Stimulated activated naive CD8-positive, alpha-beta T cell treated with anti-CD3 and anti-CD28 coated beads, Interleukin-15, amount 100 ng/mL, for 72 hours (primary cell): ENCODE measurements around the gene LYST.
A peak's percentile ranks its signal among the peaks of the same experiment; 100 is the strongest.

Source experiments
- ATAC-seq: fragments of 150-1000 bp; cut with Tn5 transposase; 2 replicates; pipeline ENCODE4 v1.10.0; 2021; ENCODE audit warnings: mild to moderate bottlenecking, moderate library complexity
- DNase-seq, 2 donors: peaks; one replicate each; pipeline ENCODE4 v3.0.0; 2021 to 2022
- H3K27ac Mint-ChIP-seq, 2 donors: one replicate each; pipeline ENCODE4 v1.8.0; 2022; ENCODE audit warnings: mild to moderate bottlenecking in 2 of 2, mixed read lengths in 2 of 2, moderate library complexity in 2 of 2
- H3K27me3 Mint-ChIP-seq: one replicate; pipeline ENCODE4 v1.8.0; 2022; ENCODE audit warnings: mixed read lengths
- H3K4me1 Mint-ChIP-seq: one replicate; pipeline ENCODE4 v1.8.0; 2022; ENCODE audit warnings: mild to moderate bottlenecking, mixed read lengths
- H3K4me3 Mint-ChIP-seq, 2 donors: one replicate each; pipeline ENCODE4 v1.8.0; 2022; ENCODE audit warnings: mild to moderate bottlenecking in 2 of 2, mixed read lengths in 2 of 2, moderate library complexity in 1 of 2
- H3K9me3 Mint-ChIP-seq, 2 donors: one replicate each; pipeline ENCODE4 v1.8.0; 2022; ENCODE audit warnings: mixed read lengths in 2 of 2

The LYST gene

GRCh38 chr1:235826102-235826854, 40.4 kb downstream of the LYST start:
- Mint-ChIP-seq H3K4me3 (no peak overlapping the region), H3K9me3 (peaks cover 0 to 4% of the 10 kb centered on the region in 2 donors), H3K27me3 (no peaks in the 10 kb centered on the region), H3K4me1 (peaks cover 4% of the 10 kb centered on the region), H3K27ac (no peak overlapping the region)
- ATAC-seq, result no peak
- DNase-seq, result no peak

- H3K27me3 Mint-ChIP-seq, result no peaks in the 10 kb centered on the region
- H3K9me3 Mint-ChIP-seq, result peaks cover 0 to 4% of the 10 kb centered on the region in 2 donors
Observed at GRCh38 chr1:235825229-235825628, 41.5 kb downstream of the LYST start.

GRCh38 chr1:235823684-235824083, 43.0 kb downstream of the LYST start:
- Mint-ChIP-seq H3K9me3 (peaks cover 0 to 4% of the 10 kb centered on the region in 2 donors), H3K4me1 (peaks cover 10% of the 10 kb centered on the region), H3K4me3 (no peak overlapping the region), H3K27ac (no peak overlapping the region), H3K27me3 (no peaks in the 10 kb centered on the region)
- no peak for DNase-seq
- ATAC-seq, result no peak

More at GRCh38 chr1:235825229-235825628, 41.5 kb downstream of the LYST start:
- Mint-ChIP-seq H3K4me3 (no peak overlapping the region), H3K27ac (no peak overlapping the region), H3K4me1 (no peaks in the 10 kb centered on the region)
- DNase-seq, result no peak
- ATAC-seq, result no peak

GRCh38 chr1:235822685-235823084, 44.0 kb downstream of the LYST start:
- Mint-ChIP-seq H3K27me3 (no peaks in the 10 kb centered on the region), H3K9me3 (peaks cover 0 to 4% of the 10 kb centered on the region in 2 donors), H3K4me3 (no peak overlapping the region), H3K4me1 (peaks cover 13% of the 10 kb centered on the region), H3K27ac (no peak overlapping the region)
- DNase-seq (no peak), ATAC-seq (no peak)

- H3K4me1 Mint-ChIP-seq, result peaks cover 23% of the 10 kb centered on the region
- no peak overlapping the region for H3K4me3 Mint-ChIP-seq
- ATAC-seq, result no peak
- no peak overlapping the region for H3K27ac Mint-ChIP-seq
- peaks cover 0 to 4% of the 10 kb centered on the region in 2 donors for H3K9me3 Mint-ChIP-seq
- no peaks in the 10 kb centered on the region for H3K27me3 Mint-ChIP-seq
- DNase-seq, result no peak
Observed at GRCh38 chr1:235821361-235821981, 45.2 kb downstream of the LYST start.

GRCh38 chr1:235820061-235820460, 46.6 kb downstream of the LYST start:
- ATAC-seq (no peak), DNase-seq (no peak)
- H3K9me3 Mint-ChIP-seq, result peaks cover 0 to 4% of the 10 kb centered on the region in 2 donors
- peaks cover 23% of the 10 kb centered on the region for H3K4me1 Mint-ChIP-seq
- H3K27ac Mint-ChIP-seq, result no peak overlapping the region
- H3K27me3 Mint-ChIP-seq, result no peaks in the 10 kb centered on the region
- no peak overlapping the region for H3K4me3 Mint-ChIP-seq

- Mint-ChIP-seq H3K4me1 (peaks cover 23% of the 10 kb centered on the region), H3K4me3 (no peak overlapping the region), H3K27me3 (no peaks in the 10 kb centered on the region), H3K27ac (no peak overlapping the region), H3K9me3 (peaks cover 0 to 3% of the 10 kb centered on the region in 2 donors)
- DNase-seq (no peak), ATAC-seq (no peak)
Observed at GRCh38 chr1:235818632-235819136, 48.0 kb downstream of the LYST start.

- H3K4me1 Mint-ChIP-seq, result peaks cover 23% of the 10 kb centered on the region
- H3K27me3 Mint-ChIP-seq, result no peaks in the 10 kb centered on the region
- no peak overlapping the region for H3K4me3 Mint-ChIP-seq
- peak; percentile 45 for ATAC-seq
- DNase-seq, result no peak
- H3K27ac Mint-ChIP-seq, result no peak overlapping the region
- no peaks in the 10 kb centered on the region for H3K9me3 Mint-ChIP-seq
Observed at GRCh38 chr1:235817101-235817728, 49.5 kb downstream of the LYST start.

GRCh38 chr1:235809688-235810397, 56.9 kb downstream of the LYST start:
- Mint-ChIP-seq H3K27me3 (no peaks in the 10 kb centered on the region), H3K27ac (no peak overlapping the region), H3K4me3 (no peak overlapping the region), H3K9me3 (no peaks in the 10 kb centered on the region), H3K4me1 (no peaks in the 10 kb centered on the region)
- DNase-seq (no peak), ATAC-seq (no peak)

GRCh38 chr1:235808223-235808622, 58.5 kb downstream of the LYST start:
- Mint-ChIP-seq H3K4me3 (no peak overlapping the region), H3K9me3 (no peaks in the 10 kb centered on the region), H3K27me3 (no peaks in the 10 kb centered on the region), H3K27ac (no peak overlapping the region), H3K4me1 (no peaks in the 10 kb centered on the region)
- DNase-seq (no peak), ATAC-seq (no peak)

- no peaks in the 10 kb centered on the region for H3K27me3 Mint-ChIP-seq
- H3K9me3 Mint-ChIP-seq, result no peaks in the 10 kb centered on the region
- DNase-seq, result no peak
- H3K4me3 Mint-ChIP-seq, result no peak overlapping the region
- no peaks in the 10 kb centered on the region for H3K4me1 Mint-ChIP-seq
- ATAC-seq, result no peak
- no peak overlapping the region for H3K27ac Mint-ChIP-seq
Observed at GRCh38 chr1:235806123-235806522, 60.6 kb downstream of the LYST start.

- Mint-ChIP-seq H3K27me3 (no peaks in the 10 kb centered on the region), H3K4me3 (no peak overlapping the region), H3K9me3 (no peaks in the 10 kb centered on the region), H3K4me1 (no peaks in the 10 kb centered on the region), H3K27ac (no peak overlapping the region)
- ATAC-seq (no peak), DNase-seq (no peak)
Observed at GRCh38 chr1:235802573-235803346, 63.9 kb downstream of the LYST start.

- Mint-ChIP-seq H3K4me1 (no peaks in the 10 kb centered on the region), H3K4me3 (no peak overlapping the region), H3K27ac (no peak overlapping the region), H3K27me3 (no peaks in the 10 kb centered on the region), H3K9me3 (peaks cover 0 to 3% of the 10 kb centered on the region in 2 donors)
- ATAC-seq (no peak), DNase-seq (no peak)
Observed at GRCh38 chr1:235799264-235799663, 67.4 kb downstream of the LYST start.

GRCh38 chr1:235791532-235792060, 75.1 kb downstream of the LYST start:
- no peak for DNase-seq
- H3K27me3 Mint-ChIP-seq, result no peaks in the 10 kb centered on the region
- no peaks in the 10 kb centered on the region for H3K4me1 Mint-ChIP-seq
- no peak overlapping the region for H3K4me3 Mint-ChIP-seq
- H3K9me3 Mint-ChIP-seq, result no peaks in the 10 kb centered on the region
- peak overlapping the region in 1 of 2 donors; percentile 89 for H3K27ac Mint-ChIP-seq
- no peak for ATAC-seq

- DNase-seq, result no peak
- no peak for ATAC-seq
- Mint-ChIP-seq H3K9me3 (no peaks in the 10 kb centered on the region), H3K27me3 (no peaks in the 10 kb centered on the region), H3K4me3 (no peak overlapping the region), H3K4me1 (no peaks in the 10 kb centered on the region), H3K27ac (no peak overlapping the region)
Observed at GRCh38 chr1:235790123-235790522, 76.6 kb downstream of the LYST start.
